ENCODE results near the gene PHACTR1.

GRCh38 chr6:13166269-13166668 lies 449.7 kb downstream of the PHACTR1 start:
- no peak for TF ChIP-seq CTCF (IDR thresholded peaks at IDR 0.05; ENCODE audit: insufficient read depth, low read length)
- no peak for TF ChIP-seq GABPA (IDR thresholded peaks at IDR 0.05; ENCODE audit: low read depth)
- no peak for TF ChIP-seq POLR2AphosphoS5 (IDR thresholded peaks at IDR 0.05; ENCODE audit: low read depth)
- no peak for TF ChIP-seq REST (IDR thresholded peaks at IDR 0.05; ENCODE audit: insufficient replicate concordance, low read depth)
